AG09319 (cell line): Measurements from ENCODE around the gene BRPF3.

Source experiments
- DNase-seq: peaks from one replicate; pipeline ENCODE4 v3.0.0-alpha.2; 2010; ENCODE audit warnings: low read depth; ENCODE audit errors: extremely low read depth
- CTCF ChIP-seq: IDR thresholded peaks from 2 replicates; pipeline ENCODE4 v1.5.1; 2011; ENCODE audit warnings: low read depth, mild to moderate bottlenecking, inconsistent platforms, low read length, moderate library complexity

The BRPF3 gene

GRCh38 chr6:36269834-36270705 is 73.5 kb downstream of the BRPF3 start, which contains the start of gene PNPLA1:
Gene PNPLA1 (plus strand): TSS chr6:36270060. CDS start chr6:36270460, 400 bp downstream.
- TF ChIP-seq CTCF = no peak

GRCh38 chr6:36272234-36272633 is 75.7 kb downstream of the BRPF3 start:
- DNase-seq = no peak

More at GRCh38 chr6:36269834-36270705, 73.5 kb downstream of the BRPF3 start, which contains the start of gene PNPLA1:
- DNase-seq = no peak

DNA sequence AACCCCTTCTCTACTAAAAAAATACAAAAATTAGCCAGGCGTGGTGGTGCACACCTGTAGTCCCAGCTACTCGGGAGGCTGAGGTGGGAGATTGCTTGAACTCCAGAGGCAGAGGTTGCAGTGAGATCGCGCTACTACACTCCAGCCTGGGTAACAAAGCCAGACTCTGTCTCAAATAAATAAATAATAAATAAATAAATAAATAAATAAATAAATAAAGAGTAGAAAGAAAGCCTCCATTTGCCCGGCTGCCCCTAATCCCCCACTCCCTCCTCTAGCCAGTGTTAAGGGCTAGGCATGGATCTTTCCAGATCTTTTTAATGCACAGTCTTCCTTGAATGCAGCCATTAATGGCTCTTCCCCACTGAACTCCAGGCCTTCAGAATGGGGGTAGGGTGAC is 76.5 kb downstream of the BRPF3 start:
- no peak for TF ChIP-seq CTCF
- DNase-seq = no peak

More at GRCh38 chr6:36272234-36272633, 75.7 kb downstream of the BRPF3 start:
- no peak for TF ChIP-seq CTCF

DNA sequence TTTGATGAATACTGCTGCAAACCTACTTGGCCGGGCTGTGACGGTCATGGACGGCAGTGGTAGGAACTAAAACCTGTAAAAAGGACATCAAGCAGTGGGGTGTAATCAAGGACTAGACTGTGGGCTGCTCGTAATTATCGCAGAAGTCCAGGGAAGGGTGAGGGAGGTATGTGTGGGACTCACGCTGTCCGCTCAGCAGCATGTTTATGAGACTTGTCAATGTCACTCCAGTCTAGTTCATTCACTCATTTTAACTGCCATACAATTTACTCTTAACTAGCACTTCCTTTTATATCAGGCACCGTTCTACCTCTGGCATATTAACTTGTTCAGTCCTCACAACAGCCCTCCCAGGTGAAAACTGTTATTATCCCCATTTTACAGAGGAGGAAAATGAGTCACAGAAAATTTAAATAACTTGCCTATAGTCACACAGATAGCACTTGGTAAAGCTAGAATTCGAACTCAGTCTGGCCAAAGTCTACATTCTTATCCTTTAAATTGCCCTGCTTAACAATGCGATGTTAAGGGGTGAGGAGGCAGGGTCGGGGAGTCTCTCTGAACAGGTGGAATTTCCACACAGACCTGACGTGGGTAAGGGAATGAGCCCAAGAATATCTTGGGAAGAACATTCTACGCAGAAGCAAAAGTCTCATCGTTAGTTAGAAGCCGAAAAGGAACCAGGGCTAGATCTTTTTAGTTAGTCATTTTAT is 77.4 kb downstream of the BRPF3 start:
- TF ChIP-seq CTCF = no peak
- no peak for DNase-seq

DNA sequence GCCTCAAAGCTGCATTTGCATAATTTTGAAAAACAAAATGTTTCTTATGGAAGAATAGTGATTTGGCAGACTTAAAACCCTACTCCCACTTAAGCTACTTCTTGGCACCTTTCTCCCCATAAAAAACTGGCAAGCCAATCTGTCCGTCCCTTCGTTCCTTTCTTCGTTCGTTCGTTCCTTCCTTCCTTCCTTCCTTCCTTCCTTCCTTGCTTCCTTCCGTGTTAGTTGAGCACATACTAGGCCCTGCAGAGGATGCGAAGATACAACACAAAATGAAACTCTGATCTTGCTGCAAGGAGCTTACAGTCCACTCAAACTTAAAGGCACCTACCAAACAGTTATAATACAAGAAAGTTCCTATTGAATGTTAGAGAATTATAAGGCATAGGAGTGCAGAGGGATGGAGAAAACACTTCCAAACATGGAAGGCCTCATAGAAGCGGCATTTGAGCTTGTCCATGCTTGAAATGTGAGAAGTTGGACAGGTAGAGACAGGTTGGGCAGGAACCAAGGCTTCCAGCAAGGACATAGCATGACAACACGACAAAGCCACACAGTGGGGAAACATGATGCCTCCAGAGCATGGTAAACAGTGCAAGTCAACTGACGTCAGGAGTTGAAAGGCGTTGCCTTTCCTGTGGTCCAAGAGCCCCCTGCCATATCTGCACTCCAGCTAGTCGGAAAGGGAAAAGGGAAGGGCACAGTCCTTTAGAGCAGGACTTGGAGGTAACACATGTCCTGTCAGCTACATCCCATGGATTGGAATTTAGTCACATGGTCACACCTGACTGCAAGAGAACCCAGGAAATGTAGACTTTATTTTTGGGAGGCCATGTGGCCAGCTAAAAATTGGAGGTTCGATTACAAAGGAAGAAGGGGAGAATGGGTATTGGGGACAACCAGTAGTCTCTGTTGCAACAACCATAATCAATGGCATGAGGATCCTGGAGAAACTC is 80.3 kb downstream of the BRPF3 start:
- DNase-seq = no peak
- no peak for TF ChIP-seq CTCF

DNA sequence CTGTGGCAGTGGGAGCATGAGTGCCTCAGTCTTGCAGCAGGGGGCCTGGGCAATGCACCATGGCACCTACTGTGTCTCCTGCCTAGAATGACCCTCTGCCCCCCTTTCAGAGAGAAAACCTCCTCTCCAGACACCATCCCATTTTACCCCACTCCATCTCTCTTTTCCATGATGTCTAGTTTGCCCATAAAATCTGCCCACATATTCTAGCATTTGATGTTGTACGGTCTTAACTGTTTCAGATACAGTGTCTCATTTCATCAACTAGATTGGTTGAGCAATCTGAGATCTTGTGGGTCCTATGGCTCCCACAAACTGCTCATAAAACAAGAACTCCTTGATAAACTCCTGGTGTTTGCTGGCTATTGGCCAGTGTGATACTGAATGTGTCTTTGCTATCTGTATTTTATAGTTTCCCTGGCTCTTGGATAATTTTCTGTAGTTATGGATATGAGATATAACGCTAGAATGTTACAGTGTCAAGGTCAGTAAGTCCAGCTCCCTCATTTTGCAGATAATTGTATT is 81.5 kb downstream of the BRPF3 start:
- no peak for DNase-seq
- no peak for TF ChIP-seq CTCF
